ENCODE data around the gene MAP3K13. TPM values are rescaled to one million over a fixed set of nuclear protein-coding genes. Genes with fewer than 3 reads are reported as not detected.

Gene MAP3K13
- total RNA-seq, 1 experiment from 2014 or later: 9.1 TPM

DNA sequence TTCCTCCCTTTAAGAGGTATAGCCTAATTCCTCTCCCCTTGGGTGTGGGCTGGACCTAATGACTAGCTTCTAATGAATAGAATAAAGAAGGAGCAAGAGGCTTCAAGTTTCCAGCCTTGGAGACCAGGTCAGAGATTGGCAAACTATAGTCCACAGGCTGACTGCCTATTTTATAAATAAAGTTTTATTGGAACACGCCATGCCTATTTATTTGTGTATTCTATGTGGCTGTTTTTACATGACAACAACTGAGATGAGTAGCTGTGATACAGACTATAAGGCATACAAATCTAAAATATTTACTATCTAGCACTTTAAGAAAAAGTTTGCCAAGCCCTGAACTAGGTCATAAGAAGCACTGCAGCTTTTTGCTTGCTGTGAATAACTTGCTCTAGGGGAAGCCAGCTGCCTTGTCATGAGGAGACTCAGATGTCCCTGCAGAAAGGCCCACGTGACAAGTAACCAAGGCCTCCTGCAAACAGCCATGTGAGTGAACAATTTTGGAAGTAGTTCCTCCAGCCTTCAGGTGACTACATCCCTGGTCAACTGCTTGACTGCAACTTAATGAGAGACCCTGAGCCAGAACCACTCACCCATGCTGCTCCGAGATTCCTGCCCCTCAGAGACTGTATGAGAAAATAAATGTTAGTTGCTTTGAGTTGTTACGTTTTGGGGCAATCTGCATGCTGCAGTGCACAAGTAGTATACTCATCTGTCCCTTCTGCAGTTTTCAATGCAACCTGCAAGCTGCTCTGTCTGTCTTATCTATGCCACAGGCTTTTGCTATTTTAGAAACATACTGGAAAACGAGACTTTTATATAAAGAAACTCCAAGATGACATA is 21.1 kb upstream of the MAP3K13 start (continued):
- no peak for TF ChIP-seq NFE2L1 (CRISPR knock-in tag; IDR thresholded peaks at IDR 0.05)
- TF ChIP-seq FOXJ3 (CRISPR knock-in tag; IDR thresholded peaks at IDR 0.05; ENCODE audit: borderline replicate concordance): no peak
- no peak for TF ChIP-seq ZNF423 (CRISPR knock-in tag; IDR thresholded peaks at IDR 0.05)
- TF ChIP-seq, protein P1, sequence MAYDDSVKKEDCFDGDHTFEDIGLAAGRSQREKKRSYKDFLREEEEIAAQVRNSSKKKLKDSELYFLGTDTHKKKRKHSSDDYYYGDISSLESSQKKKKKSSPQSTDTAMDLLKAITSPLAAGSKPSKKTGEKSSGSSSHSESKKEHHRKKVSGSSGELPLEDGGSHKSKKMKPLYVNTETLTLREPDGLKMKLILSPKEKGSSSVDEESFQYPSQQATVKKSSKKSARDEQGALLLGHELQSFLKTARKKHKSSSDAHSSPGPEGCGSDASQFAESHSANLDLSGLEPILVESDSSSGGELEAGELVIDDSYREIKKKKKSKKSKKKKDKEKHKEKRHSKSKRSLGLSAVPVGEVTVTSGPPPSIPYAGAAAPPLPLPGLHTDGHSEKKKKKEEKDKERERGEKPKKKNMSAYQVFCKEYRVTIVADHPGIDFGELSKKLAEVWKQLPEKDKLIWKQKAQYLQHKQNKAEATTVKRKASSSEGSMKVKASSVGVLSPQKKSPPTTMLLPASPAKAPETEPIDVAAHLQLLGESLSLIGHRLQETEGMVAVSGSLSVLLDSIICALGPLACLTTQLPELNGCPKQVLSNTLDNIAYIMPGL (CRISPR knock-in tag; IDR thresholded peaks at IDR 0.05): no peak
- TF ChIP-seq, protein P2, sequence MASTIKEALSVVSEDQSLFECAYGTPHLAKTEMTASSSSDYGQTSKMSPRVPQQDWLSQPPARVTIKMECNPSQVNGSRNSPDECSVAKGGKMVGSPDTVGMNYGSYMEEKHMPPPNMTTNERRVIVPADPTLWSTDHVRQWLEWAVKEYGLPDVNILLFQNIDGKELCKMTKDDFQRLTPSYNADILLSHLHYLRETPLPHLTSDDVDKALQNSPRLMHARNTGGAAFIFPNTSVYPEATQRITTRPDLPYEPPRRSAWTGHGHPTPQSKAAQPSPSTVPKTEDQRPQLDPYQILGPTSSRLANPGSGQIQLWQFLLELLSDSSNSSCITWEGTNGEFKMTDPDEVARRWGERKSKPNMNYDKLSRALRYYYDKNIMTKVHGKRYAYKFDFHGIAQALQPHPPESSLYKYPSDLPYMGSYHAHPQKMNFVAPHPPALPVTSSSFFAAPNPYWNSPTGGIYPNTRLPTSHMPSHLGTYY (CRISPR knock-in tag; IDR thresholded peaks at IDR 0.05): no peak
- no peak for TF ChIP-seq E2F5 (CRISPR knock-in tag; IDR thresholded peaks at IDR 0.05)

GRCh38 chr3:185342459-185343174 is 20.3 kb upstream of the MAP3K13 start:
- no peaks in the 10 kb centered on the region; the same call in 1 of the 2 replicates for H3K36me3 Mint-ChIP-seq
- ATAC-seq (no peak), DNase-seq (ENCODE audit: low spot score) (no peak)
- no peaks in the 10 kb centered on the region for H3K4me1 Mint-ChIP-seq
- H3K27ac Mint-ChIP-seq: no peak overlapping the region
- no peak overlapping the region for H3K4me3 Mint-ChIP-seq
- TF ChIP-seq TEAD4 (CRISPR knock-in tag; IDR thresholded peaks at IDR 0.05) (no peak), SP1 (CRISPR knock-in tag; conservative IDR thresholded peaks at IDR 0.05) (no peak), PRRX2 (CRISPR knock-in tag; IDR thresholded peaks at IDR 0.05) (no peak), FOXP1 (CRISPR knock-in tag; IDR thresholded peaks at IDR 0.05; ENCODE audit: borderline replicate concordance) (no peak), ZNF396 (CRISPR knock-in tag; IDR thresholded peaks at IDR 0.05; ENCODE audit: borderline replicate concordance) (no peak), RELA (CRISPR knock-in tag; IDR thresholded peaks at IDR 0.05; ENCODE audit: borderline replicate concordance) (no peak), NFATC4 (CRISPR knock-in tag; IDR thresholded peaks at IDR 0.05) (no peak)
- ChIA-PET POLR2A (no interaction called here), CTCF (no interaction called here)
- peaks cover 11% of the 10 kb centered on the region for H3K9me3 Mint-ChIP-seq
- H3K27me3 Mint-ChIP-seq (ENCODE audit: low read depth): peaks cover 3% of the 10 kb centered on the region; the same call in 1 of the 2 replicates

- Mint-ChIP-seq H3K9me3 (peaks cover 16% of the 10 kb centered on the region), H3K36me3 (no peaks in the 10 kb centered on the region; the same call in 1 of the 2 replicates), H3K27ac (no peak overlapping the region), H3K4me1 (no peaks in the 10 kb centered on the region), H3K4me3 (no peak overlapping the region), H3K27me3 (ENCODE audit: low read depth) (peaks cover 25% of the 10 kb centered on the region)
- no peak for DNase-seq (ENCODE audit: low spot score)
- ChIA-PET POLR2A (no interaction called here), CTCF (no interaction called here)
- TF ChIP-seq ZNF423 (CRISPR knock-in tag; IDR thresholded peaks at IDR 0.05) (no peak), ZNF121 (CRISPR knock-in tag; IDR thresholded peaks at IDR 0.05) (no peak), MAX (CRISPR knock-in tag; IDR thresholded peaks at IDR 0.05) (no peak), NFATC4 (CRISPR knock-in tag; IDR thresholded peaks at IDR 0.05) (no peak), TEAD1 (CRISPR knock-in tag; IDR thresholded peaks at IDR 0.05) (no peak), CREM (CRISPR knock-in tag; IDR thresholded peaks at IDR 0.05) (no peak), PRRX2 (CRISPR knock-in tag; IDR thresholded peaks at IDR 0.05) (no peak), SOX15 (CRISPR knock-in tag; IDR thresholded peaks at IDR 0.05) (no peak), ZMAT4 (CRISPR knock-in tag; IDR thresholded peaks at IDR 0.05) (no peak), NFYB (CRISPR knock-in tag; conservative IDR thresholded peaks at IDR 0.05; ENCODE audit: low read depth) (no peak), NR3C1 (CRISPR knock-in tag; conservative IDR thresholded peaks at IDR 0.05; ENCODE audit: low read depth) (no peak)
- TF ChIP-seq, protein P3, sequence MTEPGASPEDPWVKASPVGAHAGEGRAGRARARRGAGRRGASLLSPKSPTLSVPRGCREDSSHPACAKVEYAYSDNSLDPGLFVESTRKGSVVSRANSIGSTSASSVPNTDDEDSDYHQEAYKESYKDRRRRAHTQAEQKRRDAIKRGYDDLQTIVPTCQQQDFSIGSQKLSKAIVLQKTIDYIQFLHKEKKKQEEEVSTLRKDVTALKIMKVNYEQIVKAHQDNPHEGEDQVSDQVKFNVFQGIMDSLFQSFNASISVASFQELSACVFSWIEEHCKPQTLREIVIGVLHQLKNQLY (CRISPR knock-in tag; IDR thresholded peaks at IDR 0.05): no peak
- ATAC-seq: no peak
Measured at GRCh38 chr3:185347399-185347798, 15.5 kb upstream of the MAP3K13 start.

Measured in WTC11 (cell line).